CD4-positive, alpha-beta T cell treated with Interleukin-17A for 4 hours (primary cell): ENCODE data around the gene MUC3A.
"Not testable (repeated sequence)": the region's sequence is repeated elsewhere in the genome, so short reads cannot be mapped to it uniquely, and the experiment has no call there.

Source experiments
- DNase-seq: peaks from one replicate; pipeline ENCODE4 v3.0.0-alpha.2; 2020; ENCODE audit warnings: mixed read lengths

The MUC3A gene

GRCh38 chr7:100975371-100975821 is 26.1 kb downstream of the MUC3A start:
- DNase-seq: no peak

GRCh38 chr7:100978300-100978699 is 29.0 kb downstream of the MUC3A start:
- DNase-seq: no peak

- DNase-seq: no peak
These were observed 34.3 kb downstream of the MUC3A start for GRCh38 chr7:100983451-100984187.

GRCh38 chr7:100984241-100984918 is 35.0 kb downstream of the MUC3A start:
- DNase-seq: not testable (repeated sequence)

- not testable (repeated sequence) for DNase-seq
These were observed 35.9 kb downstream of the MUC3A start for GRCh38 chr7:100985033-100985797.

GRCh38 chr7:100991631-100992030 is 42.3 kb downstream of the MUC3A start:
- DNase-seq: no peak

GRCh38 chr7:100992280-100992679 is 42.9 kb downstream of the MUC3A start:
- DNase-seq: not testable (repeated sequence)

- not testable (repeated sequence) for DNase-seq
These were observed 45.3 kb downstream of the MUC3A start for GRCh38 chr7:100994671-100995070.

- not testable (repeated sequence) for DNase-seq
These were observed 49.2 kb downstream of the MUC3A start for GRCh38 chr7:100998530-100998929.

- DNase-seq: not testable (repeated sequence)
These were observed 50.0 kb downstream of the MUC3A start for GRCh38 chr7:100999334-100999733.

GRCh38 chr7:101000025-101000424 is 50.7 kb downstream of the MUC3A start:
- DNase-seq: not testable (repeated sequence)

GRCh38 chr7:101002333-101002732 is 53.0 kb downstream of the MUC3A start:
- DNase-seq: not testable (repeated sequence)

GRCh38 chr7:101007361-101007760 is 58.0 kb downstream of the MUC3A start:
- not testable (repeated sequence) for DNase-seq

GRCh38 chr7:101009629-101010028 is 60.3 kb downstream of the MUC3A start:
- DNase-seq: no peak

GRCh38 chr7:101012931-101013330 is 63.6 kb downstream of the MUC3A start:
- no peak for DNase-seq

GRCh38 chr7:101015626-101016025 is 66.3 kb downstream of the MUC3A start:
- DNase-seq: no peak

GRCh38 chr7:101017064-101017777 is 67.9 kb downstream of the MUC3A start:
- DNase-seq: peak; percentile 81
